GM18508 (cell line): Measurements from ENCODE around the gene PNMA3.
"Not testable (repeated sequence)": the region's sequence is repeated elsewhere in the genome, so short reads cannot be mapped to it uniquely, and the experiment has no call there.

Experiments
- ATAC-seq: cut with Tn5 transposase; IDR thresholded peaks from one replicate; pipeline ENCODE4 v1.9.1; 2021; ENCODE audit warnings: moderate number of reproducible peaks; ENCODE audit not compliant: insufficient read depth, unreplicated experiment

Gene PNMA3, protein sequence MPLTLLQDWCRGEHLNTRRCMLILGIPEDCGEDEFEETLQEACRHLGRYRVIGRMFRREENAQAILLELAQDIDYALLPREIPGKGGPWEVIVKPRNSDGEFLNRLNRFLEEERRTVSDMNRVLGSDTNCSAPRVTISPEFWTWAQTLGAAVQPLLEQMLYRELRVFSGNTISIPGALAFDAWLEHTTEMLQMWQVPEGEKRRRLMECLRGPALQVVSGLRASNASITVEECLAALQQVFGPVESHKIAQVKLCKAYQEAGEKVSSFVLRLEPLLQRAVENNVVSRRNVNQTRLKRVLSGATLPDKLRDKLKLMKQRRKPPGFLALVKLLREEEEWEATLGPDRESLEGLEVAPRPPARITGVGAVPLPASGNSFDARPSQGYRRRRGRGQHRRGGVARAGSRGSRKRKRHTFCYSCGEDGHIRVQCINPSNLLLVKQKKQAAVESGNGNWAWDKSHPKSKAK

DNA sequence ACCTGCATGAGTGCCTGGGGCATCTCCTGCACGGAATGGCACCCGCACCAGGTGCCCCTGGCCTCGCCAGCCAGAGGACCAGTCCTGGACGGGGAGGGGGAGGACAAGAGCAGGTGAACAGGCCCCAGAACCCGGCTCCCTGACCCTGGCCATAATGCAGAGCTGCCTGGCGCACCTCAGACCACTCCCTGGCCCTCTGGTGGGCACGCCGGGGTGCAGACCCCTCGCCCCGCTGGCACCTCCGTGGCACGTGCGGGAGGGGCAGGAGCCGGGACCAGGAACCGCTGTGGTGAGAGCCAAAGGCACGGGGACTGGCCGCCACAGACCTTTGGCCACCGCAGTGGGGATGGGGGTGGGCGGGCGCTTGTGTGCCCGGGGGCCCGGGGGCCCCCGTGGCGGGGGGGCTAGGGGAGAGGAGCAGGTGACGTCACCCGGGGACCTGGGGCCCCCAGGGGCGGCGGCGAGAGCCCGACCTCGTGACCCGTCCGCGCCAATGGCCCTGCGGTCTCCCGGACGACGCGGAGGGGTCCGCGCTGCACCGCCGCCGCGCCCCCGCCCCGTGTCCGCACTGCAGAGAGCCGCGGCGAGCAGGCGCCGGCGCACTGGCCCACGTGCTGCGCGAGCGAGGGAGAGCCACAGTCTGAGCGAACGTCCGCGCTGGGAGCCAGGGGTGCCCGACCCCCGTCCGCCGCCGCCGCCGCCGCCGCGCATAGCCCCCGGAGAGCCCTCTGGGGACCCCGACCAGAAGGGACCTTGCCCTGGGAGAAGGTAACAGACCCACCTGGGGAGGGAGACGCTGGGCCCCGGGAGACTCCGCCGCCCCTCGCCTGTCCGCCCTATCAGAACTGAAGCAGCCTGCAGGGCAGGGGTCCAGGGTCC, at the start of gene PNMA3:
Gene PNMA3 (plus strand): TSS at position 600 of the 879 bp plus-strand sequence. CDS start 586 bp downstream, outside the sequence.
- no peak for ATAC-seq

DNA sequence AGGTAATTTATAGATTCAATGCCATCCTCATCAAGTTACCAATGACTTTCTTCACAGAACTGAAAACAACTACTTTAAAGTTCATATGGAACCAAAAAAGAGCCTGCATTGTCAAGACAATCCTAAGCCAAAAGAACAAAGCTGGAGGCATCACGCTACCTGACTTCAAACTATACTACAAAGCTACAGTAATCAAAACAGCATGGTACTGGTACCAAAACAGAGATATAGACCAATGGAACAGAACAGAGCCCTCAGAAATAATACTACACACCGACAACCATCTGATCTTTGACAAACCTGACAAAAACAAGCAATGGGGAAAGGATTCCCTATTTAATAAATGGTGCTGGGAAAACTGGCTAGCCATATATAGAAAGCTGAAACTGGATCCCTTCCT, 39.1 kb upstream of the PNMA3 start:
- ATAC-seq, result not testable (repeated sequence)

DNA sequence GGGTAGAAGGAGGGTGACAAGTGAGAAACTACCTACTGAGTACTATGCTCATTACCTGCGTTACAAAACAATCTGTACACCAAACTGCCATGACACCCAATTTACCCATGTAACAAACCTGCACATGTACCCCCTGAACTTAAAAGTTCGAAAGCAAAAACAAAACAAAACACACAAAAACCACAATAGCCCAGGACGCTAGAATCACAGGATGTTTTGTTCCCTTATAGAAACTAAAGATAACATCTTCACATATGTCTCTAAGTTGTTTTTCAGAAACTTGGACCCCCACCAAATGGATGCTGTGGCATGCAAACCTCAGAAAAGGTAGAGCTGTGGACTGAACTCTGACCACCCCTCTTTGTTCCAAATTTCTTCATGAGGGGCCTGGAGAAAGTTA, 37.1 kb upstream of the PNMA3 start:
- no peak for ATAC-seq

- not testable (repeated sequence) for ATAC-seq
Observed at GRCh38 chrX:153026501-153026900, 29.8 kb upstream of the PNMA3 start.

- not testable (repeated sequence) for ATAC-seq
Observed at GRCh38 chrX:153028487-153028886, 27.8 kb upstream of the PNMA3 start.

DNA sequence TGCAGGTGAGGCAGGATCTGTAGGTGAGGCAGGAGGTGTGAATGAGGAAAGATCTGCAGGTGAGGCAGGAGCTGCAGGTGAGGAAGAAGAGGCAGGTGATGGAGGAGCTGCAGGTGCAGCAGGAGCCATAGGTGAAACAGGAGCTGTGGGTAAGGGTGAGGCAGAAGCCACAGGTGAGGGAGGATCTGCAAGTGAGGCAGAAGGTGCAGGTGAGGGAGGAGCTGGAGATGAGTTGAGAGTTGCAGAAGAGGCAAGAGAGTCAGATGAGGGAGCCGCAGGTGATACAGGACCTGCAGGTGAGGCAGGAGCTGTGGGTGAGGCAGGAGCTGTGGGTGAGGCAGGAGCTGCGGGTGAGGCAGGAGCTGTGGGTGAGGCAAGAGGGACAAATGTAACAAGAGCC, 27.1 kb upstream of the PNMA3 start:
- ATAC-seq, result no peak

DNA sequence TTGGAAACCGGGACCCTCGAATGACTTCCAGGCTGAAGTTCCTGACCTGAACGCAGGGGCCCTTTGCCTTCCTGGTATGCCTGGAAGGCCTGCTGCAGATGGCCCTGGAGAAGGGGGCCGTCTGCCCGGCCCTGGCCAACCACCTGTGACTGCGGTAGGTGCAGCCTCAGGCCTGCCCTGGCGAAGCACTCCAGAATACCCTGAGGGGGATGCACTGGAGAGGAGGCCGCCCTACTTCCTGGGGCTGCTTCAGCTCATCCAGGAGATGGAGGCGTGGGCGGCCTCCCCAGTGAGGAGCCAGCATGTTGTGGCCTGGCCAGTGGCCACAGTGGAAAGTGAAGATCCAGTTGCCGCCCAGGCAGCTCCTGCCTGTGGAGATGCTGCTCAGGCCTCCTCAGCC, 26.4 kb upstream of the PNMA3 start:
- no peak for ATAC-seq

DNA sequence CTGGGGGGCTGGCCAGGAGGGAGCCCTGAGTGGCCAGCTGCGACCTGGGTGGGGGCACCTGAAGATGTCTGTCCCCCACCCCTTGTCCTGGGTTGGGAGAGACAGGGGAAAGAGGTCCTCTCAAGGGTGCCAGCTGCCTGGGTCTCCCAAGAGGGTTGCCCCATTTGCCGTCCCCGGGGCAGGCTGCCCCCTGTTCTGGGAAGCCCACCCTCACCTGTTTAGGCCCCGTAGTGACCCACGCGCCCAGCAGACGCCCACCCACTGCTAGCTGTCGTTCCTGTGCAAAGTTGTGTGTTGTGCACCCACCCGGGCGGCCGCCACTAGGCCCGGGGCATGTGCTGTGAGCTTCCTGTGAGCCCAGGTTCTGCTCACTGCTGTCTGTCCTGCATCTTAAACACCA, 25.5 kb upstream of the PNMA3 start:
- ATAC-seq, result no peak

DNA sequence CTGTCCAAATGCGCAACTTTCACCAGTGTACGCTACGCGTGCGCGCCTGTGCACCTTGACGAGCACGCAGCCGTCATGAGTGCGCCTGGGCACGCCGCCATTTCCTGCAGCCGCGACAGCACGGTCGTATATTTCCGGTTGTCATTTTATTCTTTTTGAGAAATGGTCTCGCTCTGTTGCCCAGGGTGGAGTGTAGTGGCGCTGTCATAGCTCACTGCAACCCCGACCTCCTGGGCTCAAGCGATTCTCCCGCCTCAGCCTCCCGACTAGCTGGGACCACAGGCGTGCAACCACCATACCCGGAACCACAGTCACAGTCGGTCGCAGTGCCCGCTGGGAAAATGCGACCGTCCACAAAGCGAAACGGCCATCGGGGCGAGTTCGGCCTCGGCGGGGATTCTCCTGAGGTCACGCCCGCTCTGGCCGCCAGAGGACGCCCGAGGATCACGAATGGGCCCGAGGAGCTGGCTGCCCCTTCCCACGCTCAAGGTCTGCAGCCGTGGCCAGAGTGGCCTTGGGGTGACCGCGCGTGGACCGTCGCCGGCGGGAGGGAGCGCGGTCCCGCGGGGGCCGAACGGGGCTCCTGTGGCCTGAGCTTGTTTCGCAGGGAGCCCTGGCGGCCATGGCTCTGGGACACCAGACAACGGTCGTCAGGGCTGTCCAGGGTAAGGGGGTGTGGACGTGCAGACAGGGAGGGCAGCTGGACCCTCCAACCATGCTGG, 23.7 kb upstream of the PNMA3 start:
- ATAC-seq, result no peak

- ATAC-seq, result no peak
Observed at GRCh38 chrX:153049093-153049492, 7.2 kb upstream of the PNMA3 start.

- no peak for ATAC-seq
Observed at GRCh38 chrX:153052534-153052933, 3.7 kb upstream of the PNMA3 start.

GRCh38 chrX:153057281-153057680, 1.0 kb downstream of the PNMA3 start:
- no peak for ATAC-seq

DNA sequence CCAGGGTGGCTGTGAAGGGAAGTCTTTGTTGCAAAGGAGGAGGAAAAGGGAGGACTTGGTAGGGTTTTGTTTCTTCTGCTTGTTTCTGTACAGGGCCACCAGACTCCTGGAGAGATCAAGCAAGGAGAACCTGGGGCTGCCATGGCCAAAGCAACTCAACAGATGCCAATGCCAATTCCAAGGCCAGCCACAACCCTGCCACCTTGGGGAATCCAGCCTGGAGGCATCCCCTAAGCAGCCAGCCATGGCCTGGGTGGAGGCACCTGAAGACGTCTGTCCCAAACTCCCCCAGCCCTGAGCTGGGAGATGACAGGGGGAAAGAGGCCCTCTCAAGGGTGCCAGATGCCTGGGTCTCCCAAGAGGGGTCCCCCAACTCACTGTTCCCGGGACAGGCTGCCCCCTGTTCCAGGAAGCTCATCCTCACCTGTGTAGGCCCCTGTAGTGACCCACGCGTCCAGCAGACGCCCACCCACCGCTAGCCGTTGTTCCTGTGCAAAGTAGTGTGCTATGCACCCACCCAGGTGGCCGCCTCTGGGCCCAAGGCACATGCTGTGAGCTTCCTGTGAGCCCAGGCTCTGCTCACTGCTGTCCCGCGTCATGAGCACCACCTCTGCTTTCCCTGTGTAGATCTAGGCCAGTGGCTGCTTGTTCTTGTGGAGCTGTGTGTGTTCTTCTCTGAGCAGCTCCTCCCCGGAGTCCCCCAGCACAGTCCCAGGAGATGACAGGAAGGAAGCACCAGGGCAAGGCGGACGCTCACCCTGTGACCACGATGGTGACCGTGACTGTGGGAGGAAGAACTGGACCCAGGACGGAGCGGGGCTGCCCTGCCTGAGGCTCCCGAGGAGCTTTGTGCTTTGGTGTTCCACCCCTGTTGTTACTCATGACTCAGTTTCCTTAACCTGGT, 3.2 kb downstream of the PNMA3 start:
- no peak for ATAC-seq

GRCh38 chrX:153060095-153060445, 3.8 kb downstream of the PNMA3 start:
- ATAC-seq, result no peak

- no peak for ATAC-seq
Observed at GRCh38 chrX:153061732-153062131, 5.5 kb downstream of the PNMA3 start.

DNA sequence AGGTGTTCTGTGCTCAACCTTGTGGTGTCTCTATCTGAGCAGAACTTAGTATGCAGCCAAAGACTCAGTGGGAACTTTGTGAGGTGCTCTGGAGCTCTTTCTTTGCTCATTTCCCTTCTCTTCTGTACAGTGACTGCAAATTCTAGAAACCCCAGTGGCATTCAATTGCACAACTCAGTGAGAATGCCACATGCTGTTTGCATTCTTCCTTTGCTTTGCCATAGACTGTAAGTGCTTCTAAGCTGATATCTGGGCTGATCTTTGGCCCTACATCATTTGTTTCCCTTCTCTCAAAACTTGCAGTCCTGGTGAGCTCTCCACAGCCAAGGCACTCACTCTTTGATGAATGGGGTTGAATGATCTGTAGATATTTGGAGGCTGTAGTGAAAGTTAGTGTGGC, 7.0 kb downstream of the PNMA3 start:
- ATAC-seq, result no peak

DNA sequence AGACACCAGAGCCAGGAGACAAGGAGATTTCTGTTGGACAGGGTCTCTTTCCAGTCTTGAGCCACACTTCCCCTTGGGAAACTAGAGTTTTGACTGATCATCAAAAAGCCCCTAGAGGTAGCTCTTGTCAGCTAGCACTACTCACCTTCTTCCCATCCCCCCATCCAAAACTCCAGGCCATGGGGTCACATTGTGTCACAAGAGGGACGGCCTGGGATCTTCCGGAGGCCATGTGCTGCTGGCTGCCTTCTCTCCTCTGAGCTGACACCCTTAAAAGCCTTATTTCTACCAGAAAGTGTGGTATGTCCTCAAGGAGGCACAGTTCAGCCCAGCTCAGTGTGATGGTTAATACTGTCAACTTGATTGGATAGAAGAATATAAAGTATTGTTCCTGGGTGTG, 7.8 kb downstream of the PNMA3 start:
- no peak for ATAC-seq

DNA sequence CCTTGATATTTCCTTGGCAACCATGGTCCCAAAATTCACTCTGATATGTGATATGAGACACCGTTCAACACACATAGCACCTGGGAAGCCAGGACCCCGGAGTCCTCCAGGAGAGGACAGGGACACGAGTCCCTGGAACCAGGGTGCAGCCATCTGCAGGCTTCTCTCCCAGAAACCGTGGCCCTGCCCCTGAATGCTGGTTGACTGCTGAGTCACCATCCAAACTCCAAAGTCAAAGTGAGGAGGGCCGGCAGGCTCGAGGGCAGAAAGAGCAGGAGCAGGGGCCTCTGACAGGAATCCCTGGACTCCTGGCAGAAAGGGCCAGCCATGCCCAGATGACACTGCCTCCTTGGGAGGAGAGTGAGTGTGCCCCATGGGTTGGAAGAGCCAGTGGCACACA, 9.1 kb downstream of the PNMA3 start:
- no peak for ATAC-seq

GRCh38 chrX:153066402-153066801, 10.1 kb downstream of the PNMA3 start:
- ATAC-seq, result not testable (repeated sequence)
